GM18907 (cell line): ENCODE results near the gene SFMBT1.

Experiments
- ATAC-seq: cut with Tn5 transposase; IDR thresholded peaks from one replicate; pipeline ENCODE4 v1.9.1; 2021; ENCODE audit warnings: mild to moderate bottlenecking, moderate library complexity; ENCODE audit not compliant: unreplicated experiment

SFMBT1 gene

DNA sequence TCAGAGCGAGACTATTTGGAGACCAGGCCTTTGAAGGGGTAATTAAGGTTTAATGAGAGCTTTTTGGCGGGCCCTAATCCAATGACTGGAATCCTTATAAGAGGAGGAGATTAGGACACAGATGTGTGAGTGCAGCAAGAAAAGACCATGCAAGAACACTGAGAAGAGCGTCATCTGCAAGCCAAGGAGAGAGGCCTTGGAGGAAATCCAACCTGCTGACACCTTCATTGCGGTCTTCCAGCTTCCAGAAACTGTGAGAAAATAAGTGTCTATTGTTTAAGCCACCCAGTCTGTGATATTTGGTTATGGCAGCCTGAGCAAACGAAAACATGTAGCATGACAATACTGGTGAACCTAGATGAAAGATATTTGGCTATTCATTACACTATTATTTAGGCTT lies 188.0 kb downstream of the SFMBT1 start:
- ATAC-seq: no peak

DNA sequence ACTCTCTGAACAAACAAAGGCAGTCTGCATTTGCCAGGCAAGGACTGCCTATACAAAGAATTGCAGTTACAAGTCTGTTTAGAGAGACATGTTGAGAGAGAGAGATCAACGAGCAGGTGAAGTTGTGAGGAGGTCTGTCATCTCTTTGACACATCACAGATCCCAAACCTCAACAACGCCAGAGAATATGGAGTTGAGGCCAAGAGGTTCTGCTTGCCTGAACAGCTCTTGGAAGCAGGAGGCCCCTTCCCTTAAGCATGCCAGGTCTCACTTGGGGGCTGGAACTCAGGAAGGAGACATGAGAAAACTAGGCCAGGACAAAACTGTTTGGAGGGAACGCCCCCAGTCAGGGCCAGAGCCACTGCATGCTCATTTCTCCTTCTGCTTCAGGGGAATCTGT lies 188.7 kb downstream of the SFMBT1 start:
- ATAC-seq: no peak

DNA sequence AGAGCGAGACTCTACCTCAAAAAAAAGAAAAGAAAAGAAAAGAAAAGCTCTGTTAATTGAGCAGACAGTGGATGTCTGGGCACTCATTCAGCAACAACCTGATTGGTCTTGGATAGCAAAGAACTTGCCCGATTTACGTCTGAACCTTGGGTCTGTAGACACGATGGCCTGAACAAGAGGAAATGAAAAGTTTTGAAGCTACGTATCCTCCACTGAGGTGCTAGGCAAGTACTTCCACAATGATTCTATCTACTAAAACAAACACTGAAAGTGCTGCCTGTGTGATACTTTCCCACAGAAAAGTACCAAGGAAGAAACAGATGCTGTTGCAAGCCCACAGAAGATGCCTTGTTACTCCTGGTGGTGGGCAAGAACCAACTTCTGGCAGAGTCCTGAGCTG lies 189.2 kb downstream of the SFMBT1 start:
- ATAC-seq: peak; percentile 56

DNA sequence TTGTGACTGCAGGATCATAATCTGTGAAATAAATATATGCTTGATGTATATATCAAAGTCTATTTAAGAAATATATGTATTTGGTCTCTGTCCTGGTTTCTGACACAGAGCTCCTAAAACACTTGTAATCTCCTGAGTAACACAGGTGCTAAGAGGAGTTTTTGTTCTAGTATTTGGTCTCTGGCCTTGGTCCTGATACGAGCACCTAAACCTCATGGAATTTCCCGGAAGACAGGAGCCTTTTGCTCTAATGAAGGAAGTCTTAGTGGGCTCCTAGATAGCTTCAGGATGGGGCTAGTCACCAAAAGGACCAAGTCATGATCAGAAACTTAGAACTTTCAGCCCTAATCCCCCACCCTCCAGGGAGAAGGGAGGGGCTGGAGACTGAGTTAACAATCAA lies 191.9 kb downstream of the SFMBT1 start:
- ATAC-seq: no peak
